Ureter (tissue), 1 donor: ENCODE data around the gene RFX2. TPM values are rescaled to one million over a fixed set of nuclear protein-coding genes. Genes with fewer than 3 reads are reported as not detected.
"Not testable (repeated sequence)": the region's sequence is repeated elsewhere in the genome, so short reads cannot be mapped to it uniquely, and the experiment has no call there.

Source experiments
- DNase-seq: peaks from one replicate; pipeline ENCODE4 v3.0.0-alpha.2; 2020; ENCODE audit warnings: low spot score
- total RNA-seq: library from RNA; stranded (reverse); gene quantifications from one replicate; pipeline ENCODE4 v1.2.4, GENCODE V29; 2023
- donor health status: DM: yes; HTN: yes; CAD: no.

Gene RFX2
- total RNA-seq, 1 donor from 2014 or later = 30.3 TPM

- no peak for DNase-seq
Observed at GRCh38 chr19:5972355-5972731, 138.0 kb downstream of the RFX2 start.

- no peak for DNase-seq
Observed at GRCh38 chr19:5971714-5972354, 138.5 kb downstream of the RFX2 start.

GRCh38 chr19:5969476-5969875 is 140.8 kb downstream of the RFX2 start:
- DNase-seq = no peak

DNA sequence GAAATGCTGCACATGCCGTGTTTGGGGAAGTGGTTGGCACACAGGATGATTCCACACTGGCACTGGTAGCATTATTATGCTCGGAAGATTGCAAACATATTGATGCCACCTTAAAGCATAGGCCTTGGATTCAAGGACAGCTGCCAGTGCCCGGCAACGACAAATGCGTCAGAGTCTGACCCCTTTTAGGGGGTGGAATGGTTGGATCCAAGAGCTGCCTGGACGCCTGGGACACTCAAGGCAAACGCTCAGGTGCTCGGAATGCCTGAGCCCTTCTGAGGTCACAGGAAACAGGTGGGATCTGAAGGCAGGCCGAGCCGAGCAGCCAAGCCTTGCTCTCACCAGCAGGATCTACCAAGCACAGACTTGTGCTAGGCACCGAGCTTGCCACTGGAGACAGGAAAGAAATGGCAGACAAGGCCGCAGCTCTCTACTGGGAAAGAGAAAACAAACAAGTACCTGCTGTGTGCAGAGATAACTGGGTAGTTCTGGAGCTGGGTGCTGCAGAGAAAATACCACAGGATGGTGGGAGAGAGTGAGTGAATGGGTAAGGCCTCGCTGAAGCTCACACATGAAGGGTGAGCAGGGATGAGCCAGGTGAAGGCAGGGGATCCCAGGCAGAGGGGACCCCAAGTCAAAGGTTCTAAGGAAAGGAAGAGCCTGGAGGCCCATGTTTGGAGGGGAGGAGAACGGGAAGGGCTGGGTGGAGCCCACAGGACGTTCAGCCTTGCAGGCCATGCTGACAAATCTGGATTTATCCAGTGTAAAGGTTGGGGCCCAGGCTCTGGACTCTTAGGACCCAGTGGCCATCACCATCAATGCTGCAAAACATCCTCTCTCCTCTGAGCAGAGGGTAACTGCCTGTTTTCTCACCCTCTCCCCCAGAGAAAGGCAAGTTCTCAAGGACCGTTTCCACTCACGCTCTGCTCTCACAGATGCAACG is 141.6 kb downstream of the RFX2 start:
- no peak for DNase-seq

DNA sequence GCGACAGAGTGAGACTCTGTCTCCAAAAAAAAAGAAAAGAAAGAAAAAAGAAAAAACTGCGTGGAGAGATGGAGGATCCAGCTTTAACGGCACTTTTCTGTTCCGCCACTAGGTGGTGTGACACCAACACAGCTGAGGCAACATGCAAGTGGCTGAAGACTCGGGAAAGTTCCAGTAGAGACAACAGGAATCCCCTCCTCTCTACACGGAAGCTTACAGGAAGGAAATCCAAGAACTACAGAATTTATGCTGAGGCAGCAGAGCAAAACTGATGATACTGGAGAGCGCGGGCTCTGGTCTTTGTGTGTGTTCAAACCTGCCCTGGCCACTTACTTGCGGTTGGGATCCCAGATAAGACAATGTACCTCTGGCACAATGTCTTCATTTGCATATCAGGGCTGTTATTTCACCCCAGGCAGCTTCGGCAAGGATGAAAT is 142.3 kb downstream of the RFX2 start:
- DNase-seq = peak; percentile 69

DNA sequence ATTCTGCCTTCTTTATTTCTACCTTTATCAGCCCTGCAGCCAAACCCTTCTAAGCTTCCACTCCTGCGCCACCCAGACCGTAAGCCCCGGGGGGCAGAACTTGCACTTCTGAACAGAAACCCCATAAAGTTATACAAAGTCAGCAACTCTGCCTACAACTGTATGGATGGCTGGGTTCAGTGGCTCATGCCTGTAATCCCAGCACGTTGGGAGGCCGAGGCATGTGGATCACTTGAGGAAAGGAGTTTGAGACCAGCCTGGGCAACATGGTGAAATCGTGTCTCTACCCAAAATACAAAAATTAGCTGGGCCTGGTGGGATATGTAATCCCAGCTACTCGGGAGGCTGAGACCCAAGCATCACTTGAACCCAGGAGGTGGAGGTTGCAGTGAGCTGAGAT is 142.7 kb downstream of the RFX2 start:
- no peak for DNase-seq

DNA sequence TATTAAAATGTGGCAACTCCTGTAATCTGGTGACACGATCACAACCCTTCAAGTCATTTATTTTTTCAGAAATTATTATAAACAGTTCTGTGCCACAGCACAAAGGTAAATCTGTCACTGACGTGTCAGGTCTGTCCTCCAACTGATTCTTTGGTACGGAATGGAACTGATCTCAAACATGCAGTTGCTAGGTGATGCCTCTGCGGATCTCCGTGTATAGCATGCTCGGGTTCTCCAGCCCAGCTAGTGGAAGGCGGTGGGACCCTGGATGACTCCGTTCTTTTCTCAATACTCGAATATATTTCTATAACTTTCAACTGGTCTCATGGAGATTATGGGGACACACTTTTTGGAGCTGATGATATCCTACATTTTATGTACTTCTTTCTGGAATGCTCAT is 143.4 kb downstream of the RFX2 start:
- no peak for DNase-seq

- no peak for DNase-seq
Observed at GRCh38 chr19:5966215-5966614, 144.1 kb downstream of the RFX2 start.

GRCh38 chr19:5964816-5965565 is 145.3 kb downstream of the RFX2 start:
- DNase-seq = no peak

DNA sequence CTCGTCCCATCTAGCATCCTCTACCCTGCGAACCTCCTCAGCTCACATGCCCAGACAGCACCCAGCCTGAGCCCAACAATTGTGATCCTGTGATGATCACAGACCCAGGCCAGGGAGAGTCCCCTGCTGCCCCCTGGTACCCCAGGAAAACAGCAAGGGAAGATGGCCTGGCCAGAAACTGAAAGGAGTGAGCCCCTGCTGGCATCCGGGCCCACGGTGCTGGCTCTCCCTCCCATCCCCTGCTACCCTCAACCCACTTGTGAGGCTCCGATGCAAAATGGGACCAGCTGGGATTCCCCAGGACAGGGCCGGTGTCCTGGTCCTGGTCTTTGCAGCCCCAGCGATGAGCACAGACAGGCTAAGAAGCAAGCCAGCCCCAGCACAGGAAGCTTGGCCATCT is 146.4 kb downstream of the RFX2 start:
- no peak for DNase-seq

- DNase-seq = not testable (repeated sequence)
Observed at GRCh38 chr19:5963259-5963658, 147.0 kb downstream of the RFX2 start.

DNA sequence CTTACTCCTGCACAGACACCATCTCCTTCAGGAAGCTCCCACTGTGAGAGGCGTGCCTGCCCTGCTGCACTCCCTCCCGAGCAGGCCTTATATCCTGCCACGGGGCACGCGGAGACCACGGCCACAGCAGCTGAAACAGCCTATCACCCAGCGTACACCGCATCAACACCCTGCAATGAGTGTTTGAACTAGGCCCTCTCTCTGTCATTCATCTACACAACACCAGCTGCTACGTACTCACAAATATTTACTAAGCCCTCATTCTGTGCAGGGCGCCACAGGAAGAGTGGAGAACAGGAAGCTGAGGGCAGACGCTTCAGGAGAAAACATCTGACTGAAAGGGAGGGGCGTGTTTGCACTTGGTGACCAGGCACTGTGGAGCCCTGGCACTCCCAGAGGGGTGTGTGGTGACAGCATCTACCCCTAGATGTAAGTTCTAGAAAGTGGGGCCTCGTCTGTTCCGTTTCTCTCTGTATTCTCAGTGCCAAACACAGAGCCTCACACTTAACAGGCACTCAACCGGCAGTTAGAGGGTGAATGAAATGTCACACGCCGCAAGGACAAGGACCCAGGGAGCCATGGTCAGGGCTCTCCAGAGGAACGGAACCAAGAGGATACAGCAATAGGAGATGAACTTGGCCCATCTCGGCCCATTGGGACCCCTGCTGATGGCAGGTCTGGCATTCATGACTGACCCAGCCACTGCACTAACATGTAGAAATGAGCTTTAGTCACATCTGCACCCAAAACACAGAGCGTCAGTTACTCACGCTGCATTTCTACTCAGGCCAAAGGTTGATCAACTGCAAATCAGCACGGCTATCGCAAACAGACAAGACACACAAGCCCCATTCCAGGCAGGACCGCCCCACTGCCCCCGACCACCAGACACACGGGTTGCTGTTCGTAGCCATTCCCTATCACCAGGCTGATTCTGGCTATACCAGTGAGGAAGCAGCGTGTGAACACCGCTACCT is 148.0 kb downstream of the RFX2 start:
- DNase-seq = peak; percentile 77

GRCh38 chr19:5961641-5961968 is 148.7 kb downstream of the RFX2 start:
- not testable (repeated sequence) for DNase-seq

DNA sequence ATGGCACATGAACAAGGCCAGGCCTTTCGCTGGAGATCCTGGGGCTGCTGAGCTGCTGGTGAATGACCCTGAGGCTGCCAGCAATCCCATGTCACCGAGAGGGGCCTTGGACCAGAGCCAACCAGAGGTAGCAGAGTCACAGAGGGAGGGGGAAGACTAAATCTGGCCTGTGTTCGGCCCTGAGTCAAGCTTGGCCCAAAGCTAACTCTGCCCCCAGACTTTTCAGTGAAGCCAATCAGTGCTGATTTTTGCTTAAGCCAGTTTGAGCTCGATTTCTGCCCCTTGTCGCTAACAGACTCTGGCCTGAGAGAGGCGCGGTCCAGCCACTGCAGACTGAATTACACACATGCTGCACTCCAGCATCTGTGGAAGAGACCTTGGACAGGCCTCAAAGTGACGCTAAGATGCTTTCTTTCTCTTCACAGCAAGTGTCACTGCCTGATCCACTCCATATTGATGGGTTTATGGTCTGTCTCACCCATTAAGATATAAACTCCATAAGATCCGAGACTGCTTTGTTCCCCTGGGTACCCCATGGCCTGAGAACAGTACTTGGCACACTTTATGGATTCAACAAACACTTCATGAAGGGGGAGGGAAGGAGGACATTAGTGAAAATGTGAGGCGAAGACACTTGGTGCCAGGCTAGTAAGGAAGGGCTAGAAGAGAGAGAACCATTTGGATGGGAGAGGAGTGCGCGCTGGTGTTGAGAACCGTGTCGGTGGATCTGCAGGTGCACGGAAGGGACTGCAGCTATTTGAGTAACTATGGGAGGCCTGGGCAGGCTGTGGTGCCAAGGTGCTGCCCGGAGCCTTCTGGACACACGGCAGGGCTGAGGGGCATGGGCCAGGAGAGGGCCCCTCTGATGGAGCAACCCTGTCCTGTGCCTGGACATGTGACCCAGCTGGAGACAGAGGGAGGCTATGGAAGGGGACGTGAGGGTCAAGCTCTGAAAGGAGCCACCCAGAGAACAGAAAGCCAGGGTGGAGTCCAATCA is 150.0 kb downstream of the RFX2 start:
- DNase-seq = no peak

GRCh38 chr19:5959260-5960004 is 150.9 kb downstream of the RFX2 start:
- DNase-seq = no peak

- no peak for DNase-seq
Observed at GRCh38 chr19:5958851-5959122, 151.5 kb downstream of the RFX2 start.

- no peak for DNase-seq
Observed at GRCh38 chr19:5958074-5958850, 152.0 kb downstream of the RFX2 start.

GRCh38 chr19:5957170-5957569 is 153.1 kb downstream of the RFX2 start:
- DNase-seq = no peak

DNA sequence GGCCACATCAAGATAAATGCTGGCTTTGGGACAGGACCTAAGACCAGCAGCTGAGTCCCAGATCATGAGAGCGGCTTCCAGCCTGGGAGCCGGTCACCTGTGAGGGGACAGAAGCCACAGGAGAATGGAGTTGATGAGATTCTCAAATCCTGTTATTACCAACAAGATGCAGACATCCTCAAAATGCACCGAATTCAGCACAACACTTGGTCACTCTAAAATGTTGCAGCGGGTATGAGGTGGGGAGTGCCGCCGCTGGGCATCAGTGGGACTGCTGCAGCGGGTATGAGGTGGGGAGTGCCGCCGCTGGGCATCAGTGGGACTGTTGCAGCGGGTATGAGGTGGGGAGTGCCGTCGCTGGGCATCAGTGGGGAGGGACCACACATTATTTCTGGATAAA is 153.6 kb downstream of the RFX2 start:
- DNase-seq = no peak
